HepG2 (cell line): Measurements from ENCODE around the gene SLC35F3. TPM values are rescaled to one million over a fixed set of nuclear protein-coding genes. Genes with fewer than 3 reads are reported as not detected.
A peak's percentile ranks its signal among the peaks of the same experiment; 100 is the strongest.

Experiments used
- ATF1 ChIP-seq: IDR thresholded peaks from 2 replicates; pipeline ENCODE4 v1.6.1; 2016; ENCODE audit warnings: mild to moderate bottlenecking, control low read depth
- ATF7 ChIP-seq, 2 experiments: fragments of 450-650 bp in 1 of 2; sonication (generic) in 1 of 2; formaldehyde crosslinking in 1 of 2; IDR thresholded peaks; 2 replicates each; pipeline versions ENCODE4 v1.4.0 to v1.6.1; 2016 to 2020; ENCODE audit warnings: antibody characterized with exemption in 1 of 2, mild to moderate bottlenecking in 1 of 2, missing genetic modification reagents in 1 of 2
- CBFB ChIP-seq: sonication (generic); formaldehyde crosslinking; IDR thresholded peaks from 2 replicates; pipeline ENCODE4 v1.4.0; 2020; ENCODE audit warnings: missing genetic modification reagents
- ONECUT2 ChIP-seq: sonication (generic); formaldehyde crosslinking; IDR thresholded peaks from 2 replicates; pipeline ENCODE4 v1.4.0; 2020; ENCODE audit warnings: missing genetic modification reagents
- SALL2 ChIP-seq: sonication (generic); formaldehyde crosslinking; IDR thresholded peaks from 2 replicates; pipeline ENCODE4 v1.8.1; 2023; ENCODE audit warnings: mild to moderate bottlenecking, missing genetic modification reagents, inconsistent platforms
- SRSF1 ChIP-seq: fragments of 200-400 bp; formaldehyde crosslinking; optimal IDR thresholded peaks from 2 replicates; pipeline ENCODE3; 2017; ENCODE audit warnings: mild to moderate bottlenecking, low read depth, low read length, moderate library complexity
- TEAD3 ChIP-seq: optimal IDR thresholded peaks from 2 replicates; pipeline ENCODE3; 2016; ENCODE audit warnings: borderline replicate concordance
- U2AF2 ChIP-seq: fragments of 200-400 bp; formaldehyde crosslinking; IDR thresholded peaks from 2 replicates; pipeline ENCODE4 v1.6.1; 2017; ENCODE audit warnings: low read depth, mild to moderate bottlenecking, low read length
- ZBTB38 ChIP-seq: sonication (generic); formaldehyde crosslinking; IDR thresholded peaks from 2 replicates; pipeline ENCODE4 v1.5.1; 2020; ENCODE audit warnings: mild to moderate bottlenecking, missing genetic modification reagents
- ZNF235 ChIP-seq: sonication (generic); formaldehyde crosslinking; IDR thresholded peaks from 2 replicates; pipeline ENCODE4 v1.8.1; 2023; ENCODE audit warnings: mild to moderate bottlenecking, missing genetic modification reagents, borderline replicate concordance
- ZNF282 ChIP-seq: fragments of 450-650 bp; IDR thresholded peaks from 2 replicates; pipeline ENCODE4 v1.6.1; 2018; ENCODE audit not compliant: partially characterized antibody
- ZNF678 ChIP-seq: sonication (generic); formaldehyde crosslinking; IDR thresholded peaks from 2 replicates; pipeline ENCODE4 v1.4.0; 2020; ENCODE audit warnings: mild to moderate bottlenecking, missing genetic modification reagents
- ZSCAN12 ChIP-seq: sonication (generic); formaldehyde crosslinking; IDR thresholded peaks from 2 replicates; pipeline ENCODE4 v1.9.0; 2021; ENCODE audit warnings: mild to moderate bottlenecking, missing genetic modification reagents
- ZSCAN9 ChIP-seq: IDR thresholded peaks from 2 replicates; pipeline ENCODE4 v1.6.1; 2016; ENCODE audit warnings: borderline replicate concordance
- polyA plus RNA-seq, 8 experiments: library from polyadenylated mRNA; depleted of rRNA in 3 of 8; stranded (reverse) in 7 of 8; unstranded in 1 of 8; fragments of >200 nt; fragmentation: Illumina TruSeq in 4 of 8; extraction: Trizol in 4 of 8; gene quantifications; 2 replicates each; pipeline versions ENCODE4 v1.2.1 to v1.2.3, GENCODE V29; 2011 to 2016; ENCODE audit warnings: low read depth in 4 of 8, missing spikeins in 1 of 8, mixed read lengths in 1 of 8; ENCODE audit not compliant: insufficient read depth in 1 of 8
- total RNA-seq, 5 experiments: library from RNA; depleted of rRNA; stranded (reverse); fragments of >200 nt; fragmentation: Illumina TruSeq; extraction: Trizol; gene quantifications; 2 replicates each; pipeline ENCODE4 v1.2.3, GENCODE V29; 2016; ENCODE audit warnings: low read depth in 1 of 5
- TF ChIP-seq, protein P1 (sequence below), 2 experiments: fragments of 450-650 bp in 1 of 2; sonication (generic) in 1 of 2; formaldehyde crosslinking in 1 of 2; IDR thresholded peaks; 2 replicates each; pipeline versions ENCODE4 v1.6.1 to v1.8.0; 2016 to 2022; ENCODE audit warnings: antibody characterized with exemption in 1 of 2, mild to moderate bottlenecking in 1 of 2, missing genetic modification reagents in 1 of 2
- TF ChIP-seq, protein P2 (sequence below): IDR thresholded peaks from 2 replicates; pipeline ENCODE4 v1.6.1; 2016; ENCODE audit warnings: missing biosample characterization, missing genetic modification reagents, low read depth

The SLC35F3 gene
- total and polyA plus RNA-seq, 2 of the 13 experiments (the other 11 are each of a cell fraction or from before 2014, with no cell fraction given) = not detected

DNA sequence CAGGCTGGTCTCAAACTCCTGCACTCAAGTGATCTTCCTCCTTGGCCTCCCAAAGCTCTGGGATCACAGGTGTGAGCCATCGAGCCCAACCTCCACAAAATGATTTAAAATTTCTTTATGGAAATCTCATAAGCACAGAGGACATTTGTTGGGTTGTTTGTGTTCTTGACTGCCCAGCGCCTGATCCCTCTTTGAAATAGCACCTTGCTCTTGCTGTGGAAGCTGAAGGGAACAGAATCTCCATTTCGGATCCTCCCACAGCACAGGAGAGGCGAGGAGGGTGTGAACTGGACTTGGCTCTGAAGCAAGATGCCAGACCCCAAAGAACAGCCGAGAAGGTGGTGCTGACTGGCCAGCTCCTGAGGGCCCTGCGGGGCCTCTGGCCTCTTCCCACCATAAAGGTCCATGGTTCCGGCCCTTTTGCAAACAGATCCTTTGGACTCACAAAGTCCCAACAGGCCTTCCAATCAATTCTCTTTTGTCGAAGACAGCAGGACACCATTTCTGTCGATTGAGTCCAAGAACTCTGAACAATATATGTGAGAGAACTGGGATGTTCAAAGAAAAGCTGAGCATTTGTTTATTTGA, 423.2 kb downstream of the SLC35F3 start (continued):
- TF ChIP-seq TEAD3 (CRISPR knock-in tag) = peak; percentile 47
- no peak for TF ChIP-seq SRSF1
- 0 out of 2 replicates have a peak, but pooled peaks have one; percentile 22 for TF ChIP-seq CBFB (CRISPR knock-in tag)
- no peak for TF ChIP-seq ZNF282
- TF ChIP-seq ZNF678 = no peak
- TF ChIP-seq ATF7 (IDR thresholded peaks at IDR 0.05) = no peak
- no peak for TF ChIP-seq ATF7 (CRISPR knock-in tag; IDR thresholded peaks at IDR 0.05)
- peak; percentile 32; the same call in 1 of the 2 replicates for TF ChIP-seq SALL2 (CRISPR knock-in tag)
- TF ChIP-seq ZBTB38 (CRISPR knock-in tag) = peak; percentile 71; the same call in 1 of the 2 replicates
- TF ChIP-seq ZNF235 (CRISPR knock-in tag) = no peak
- TF ChIP-seq, protein P1, sequence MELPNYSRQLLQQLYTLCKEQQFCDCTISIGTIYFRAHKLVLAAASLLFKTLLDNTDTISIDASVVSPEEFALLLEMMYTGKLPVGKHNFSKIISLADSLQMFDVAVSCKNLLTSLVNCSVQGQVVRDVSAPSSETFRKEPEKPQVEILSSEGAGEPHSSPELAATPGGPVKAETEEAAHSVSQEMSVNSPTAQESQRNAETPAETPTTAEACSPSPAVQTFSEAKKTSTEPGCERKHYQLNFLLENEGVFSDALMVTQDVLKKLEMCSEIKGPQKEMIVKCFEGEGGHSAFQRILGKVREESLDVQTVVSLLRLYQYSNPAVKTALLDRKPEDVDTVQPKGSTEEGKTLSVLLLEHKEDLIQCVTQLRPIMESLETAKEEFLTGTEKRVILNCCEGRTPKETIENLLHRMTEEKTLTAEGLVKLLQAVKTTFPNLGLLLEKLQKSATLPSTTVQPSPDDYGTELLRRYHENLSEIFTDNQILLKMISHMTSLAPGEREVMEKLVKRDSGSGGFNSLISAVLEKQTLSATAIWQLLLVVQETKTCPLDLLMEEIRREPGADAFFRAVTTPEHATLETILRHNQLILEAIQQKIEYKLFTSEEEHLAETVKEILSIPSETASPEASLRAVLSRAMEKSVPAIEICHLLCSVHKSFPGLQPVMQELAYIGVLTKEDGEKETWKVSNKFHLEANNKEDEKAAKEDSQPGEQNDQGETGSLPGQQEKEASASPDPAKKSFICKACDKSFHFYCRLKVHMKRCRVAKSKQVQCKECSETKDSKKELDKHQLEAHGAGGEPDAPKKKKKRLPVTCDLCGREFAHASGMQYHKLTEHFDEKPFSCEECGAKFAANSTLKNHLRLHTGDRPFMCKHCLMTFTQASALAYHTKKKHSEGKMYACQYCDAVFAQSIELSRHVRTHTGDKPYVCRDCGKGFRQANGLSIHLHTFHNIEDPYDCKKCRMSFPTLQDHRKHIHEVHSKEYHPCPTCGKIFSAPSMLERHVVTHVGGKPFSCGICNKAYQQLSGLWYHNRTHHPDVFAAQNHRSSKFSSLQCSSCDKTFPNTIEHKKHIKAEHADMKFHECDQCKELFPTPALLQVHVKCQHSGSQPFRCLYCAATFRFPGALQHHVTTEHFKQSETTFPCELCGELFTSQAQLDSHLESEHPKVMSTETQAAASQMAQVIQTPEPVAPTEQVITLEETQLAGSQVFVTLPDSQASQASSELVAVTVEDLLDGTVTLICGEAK (IDR thresholded peaks at IDR 0.05) = no peak
- TF ChIP-seq, protein P1 (CRISPR knock-in tag; IDR thresholded peaks at IDR 0.05) = peak; percentile 78; the same call in 1 of the 2 replicates
- TF ChIP-seq ATF1 = no peak
- TF ChIP-seq ZSCAN9 (CRISPR knock-in tag) = peak; percentile 38; the same call in 1 of the 2 replicates
- TF ChIP-seq ZSCAN12 = peak; percentile 61; the same call in 1 of the 2 replicates
- TF ChIP-seq, protein P2, sequence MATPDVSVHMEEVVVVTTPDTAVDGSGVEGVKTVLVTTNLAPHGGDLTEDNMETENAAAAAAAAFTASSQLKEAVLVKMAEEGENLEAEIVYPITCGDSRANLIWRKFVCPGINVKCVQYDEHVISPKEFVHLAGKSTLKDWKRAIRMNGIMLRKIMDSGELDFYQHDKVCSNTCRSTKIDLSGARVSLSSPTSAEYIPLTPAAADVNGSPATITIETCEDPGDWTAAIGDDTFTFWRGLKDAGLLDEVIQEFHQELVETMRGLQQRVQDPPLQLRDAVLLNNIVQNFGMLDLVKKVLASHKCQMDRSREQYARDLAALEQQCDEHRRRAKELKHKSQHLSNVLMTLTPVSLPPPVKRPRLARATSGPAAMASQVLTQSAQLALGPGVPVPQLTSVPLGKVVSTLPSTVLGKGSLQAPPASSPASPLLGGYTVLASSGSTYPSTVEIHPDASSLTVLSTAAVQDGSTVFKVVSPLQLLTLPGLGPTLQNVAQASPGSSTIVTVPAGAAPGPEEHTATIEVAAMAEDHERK = no peak
- no peak for TF ChIP-seq U2AF2
- peak; percentile 88 for TF ChIP-seq ONECUT2 (CRISPR knock-in tag)
